DMS 273 treated with DMSO at 0.1 percent for 48 hours (cell line): ENCODE data around the gene RIPOR2.
"Not testable (repeated sequence)": the region's sequence is repeated elsewhere in the genome, so short reads cannot be mapped to it uniquely, and the experiment has no call there.

Source experiments
- DNase-seq: peaks from one replicate; lab custom pipeline; 2025; lab: John Stamatoyannopoulos, UW

The RIPOR2 gene

DNA sequence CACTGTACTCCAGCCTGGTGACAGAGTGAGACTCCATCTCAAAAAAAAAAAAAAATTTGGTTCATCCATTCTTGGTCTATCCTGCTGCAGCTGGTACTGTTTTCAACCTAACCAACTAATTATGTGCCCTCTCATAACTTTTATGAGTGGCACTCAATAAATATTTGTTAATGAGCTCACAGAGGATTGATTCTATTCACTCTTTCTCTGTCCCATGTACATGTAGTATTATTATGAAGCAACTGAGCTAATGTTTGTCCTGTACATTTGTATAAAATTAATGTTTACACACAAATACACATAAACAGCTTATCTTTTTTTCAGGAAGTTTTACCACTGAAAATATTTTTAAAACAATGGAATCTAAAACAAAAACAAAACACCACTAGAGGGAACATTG, 10.1 kb downstream of the RIPOR2 start:
- DNase-seq = no peak

- DNase-seq = no peak
Measured at GRCh38 chr6:24924580-24925356, 11.0 kb downstream of the RIPOR2 start.

GRCh38 chr6:24923885-24924401, 11.8 kb downstream of the RIPOR2 start:
- DNase-seq = no peak

DNA sequence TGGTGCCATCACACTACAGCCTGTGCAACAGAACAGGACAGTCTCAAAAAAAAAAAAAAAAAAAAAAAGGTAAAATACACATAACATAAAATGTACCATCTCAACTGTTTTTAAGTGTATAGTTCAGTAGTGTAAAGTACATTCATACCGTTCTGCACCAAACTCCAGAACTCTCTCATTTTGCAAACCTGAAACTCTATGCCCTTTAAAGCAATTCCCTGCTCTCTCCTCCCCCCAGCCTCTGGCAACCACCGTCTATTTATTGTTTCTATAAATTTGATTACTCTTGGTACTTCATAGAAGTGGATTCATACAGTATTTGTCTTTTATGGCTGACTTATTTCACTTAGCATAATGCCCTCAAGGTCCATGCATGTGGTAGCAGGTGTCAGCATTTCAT, 12.9 kb downstream of the RIPOR2 start:
- DNase-seq = no peak

DNA sequence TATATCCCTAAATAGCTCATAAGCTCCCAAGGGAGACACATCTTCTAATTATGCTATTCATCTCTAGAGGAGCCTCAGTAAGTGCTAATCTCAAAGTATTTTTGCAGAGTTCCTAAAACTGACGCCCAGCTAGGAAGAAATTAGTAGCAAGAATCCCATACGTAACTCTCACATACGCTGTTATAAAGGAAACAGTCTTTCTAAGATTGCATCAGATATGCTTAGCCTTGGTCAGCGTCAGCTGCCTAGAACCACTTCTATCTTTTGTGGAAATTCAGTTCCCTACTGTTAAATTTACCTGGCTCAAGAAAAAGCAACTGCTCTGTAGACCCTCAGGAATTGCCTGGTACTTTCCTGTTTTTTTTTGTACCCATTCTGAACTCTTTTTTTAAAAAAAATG, 13.6 kb downstream of the RIPOR2 start:
- DNase-seq = no peak

DNA sequence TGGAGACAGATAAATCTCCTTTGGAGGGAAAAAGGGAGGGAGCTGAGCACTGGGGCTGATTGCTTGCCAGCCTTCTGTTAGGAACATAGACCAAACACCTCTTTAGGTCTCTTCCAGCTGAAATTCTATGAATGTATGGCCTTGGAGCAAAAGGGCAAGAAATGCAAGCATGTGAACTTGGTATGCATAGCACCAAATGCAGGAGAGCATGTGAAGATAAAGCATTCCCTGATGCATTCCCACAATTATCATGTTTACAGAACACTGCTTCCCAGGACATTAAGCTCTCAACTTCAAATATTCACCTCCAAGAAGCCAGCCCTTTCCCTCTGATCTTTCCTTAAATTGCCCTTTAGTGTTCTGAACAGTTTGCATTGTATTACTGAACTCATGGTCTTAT, 15.6 kb downstream of the RIPOR2 start:
- DNase-seq = no peak

GRCh38 chr6:24919056-24919892, 16.5 kb downstream of the RIPOR2 start:
- DNase-seq = no peak

- no peak for DNase-seq
Measured at GRCh38 chr6:24918641-24919055, 17.1 kb downstream of the RIPOR2 start.

GRCh38 chr6:24916496-24916895, 19.3 kb downstream of the RIPOR2 start:
- DNase-seq = no peak

DNA sequence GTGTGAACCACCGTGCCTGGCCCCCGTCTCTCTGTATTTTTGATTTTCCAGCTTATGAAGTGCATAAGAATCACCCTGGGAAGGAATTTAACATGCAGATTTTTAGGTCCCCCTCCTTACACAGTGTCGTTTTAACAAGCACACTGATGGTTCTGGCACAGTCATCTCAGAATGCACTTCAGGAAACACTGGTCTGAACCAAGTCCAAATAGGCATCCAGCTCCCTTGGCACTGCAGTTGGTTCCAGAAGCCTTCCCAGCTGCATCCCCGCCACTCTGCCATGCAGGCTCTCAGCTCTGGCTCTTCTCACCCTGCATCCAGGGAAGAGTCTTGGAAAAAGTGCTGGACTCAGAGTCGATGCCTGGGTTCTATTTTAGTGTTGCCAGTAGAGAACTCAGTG, 20.1 kb downstream of the RIPOR2 start:
- DNase-seq = no peak

DNA sequence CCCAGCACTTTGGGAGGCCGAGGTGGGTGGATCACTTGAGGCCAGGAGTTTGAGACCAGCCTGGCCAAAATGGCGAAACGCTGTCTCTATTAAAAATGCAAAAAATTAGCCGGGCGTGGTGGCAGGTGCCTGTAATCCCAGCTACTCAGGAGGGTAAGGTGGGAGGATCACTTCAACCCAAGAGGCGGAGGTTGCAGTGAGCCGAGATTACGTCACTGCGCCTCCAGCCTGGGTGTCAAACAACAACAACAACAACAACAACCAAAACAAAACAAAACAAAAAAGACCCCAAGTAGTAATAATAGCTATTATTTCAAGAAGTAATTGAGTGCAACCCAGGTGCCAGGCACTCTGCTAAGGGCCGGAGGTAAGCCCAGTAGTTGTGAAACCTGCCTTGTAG, 21.7 kb downstream of the RIPOR2 start:
- not testable (repeated sequence) for DNase-seq

DNA sequence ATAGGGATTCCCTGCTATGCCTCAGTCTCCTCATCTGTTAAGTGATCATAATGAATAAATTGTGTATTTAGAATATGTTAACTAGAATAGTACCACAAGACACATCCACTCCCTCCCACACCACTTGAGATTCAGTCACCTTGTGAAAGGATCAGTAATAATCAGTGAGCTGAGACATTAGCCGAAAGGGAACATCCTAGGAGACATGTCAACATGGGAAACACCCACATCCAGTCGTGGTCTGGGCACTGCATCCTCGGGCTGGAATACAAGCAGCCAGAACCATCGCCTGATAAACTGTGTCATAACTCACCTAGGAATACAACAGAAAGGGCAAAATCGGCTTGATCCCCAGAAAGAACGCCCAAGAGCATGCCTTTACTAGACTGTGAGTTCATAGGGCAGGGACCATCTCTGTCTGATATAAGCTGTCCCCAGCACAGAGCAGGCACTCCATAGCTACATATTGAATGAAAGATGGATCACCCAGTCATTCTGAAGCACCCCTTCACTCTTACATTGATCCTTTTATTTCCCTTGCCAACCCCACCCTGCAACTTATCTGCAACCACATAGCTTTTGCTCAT, 23.9 kb downstream of the RIPOR2 start:
- DNase-seq = no peak

DNA sequence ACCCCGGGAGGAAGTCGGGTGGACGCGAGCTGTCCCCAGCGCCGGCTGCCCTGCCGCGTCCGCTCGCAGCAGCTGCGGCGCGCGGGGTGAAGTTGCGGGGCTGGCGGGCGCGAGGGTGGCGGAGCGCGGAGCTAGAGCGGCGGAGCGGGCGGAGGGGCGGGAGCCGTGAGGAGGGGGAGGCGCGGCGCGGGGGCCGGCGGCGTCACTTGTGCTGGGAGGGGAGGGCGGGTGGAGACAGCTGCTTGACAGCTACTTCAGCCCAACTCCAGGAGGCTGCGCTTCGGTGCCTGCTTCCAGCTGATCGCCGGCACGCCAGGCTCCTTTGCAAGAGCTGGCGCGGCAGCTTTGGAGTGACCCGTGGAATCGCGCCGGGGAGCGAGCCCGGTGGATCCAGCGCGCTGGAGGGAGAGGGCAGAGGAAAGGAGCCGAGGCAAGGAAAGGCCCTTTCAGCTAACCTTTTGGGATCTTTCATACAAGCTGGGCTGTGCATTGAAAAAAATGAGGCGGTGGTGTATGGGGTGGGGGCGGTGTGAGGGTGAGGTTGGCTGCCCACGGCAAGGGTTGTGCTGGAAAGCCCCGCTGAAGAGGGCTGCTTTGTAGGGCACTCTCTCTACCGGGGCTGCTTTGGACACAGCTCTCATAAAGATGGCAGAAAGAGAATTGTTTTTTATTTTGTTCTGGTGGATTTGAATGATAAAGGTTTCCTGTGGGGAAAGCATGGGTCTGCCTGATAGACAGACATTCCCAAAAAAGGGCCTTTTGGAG, 24.6 kb downstream of the RIPOR2 start:
- DNase-seq = no peak

DNA sequence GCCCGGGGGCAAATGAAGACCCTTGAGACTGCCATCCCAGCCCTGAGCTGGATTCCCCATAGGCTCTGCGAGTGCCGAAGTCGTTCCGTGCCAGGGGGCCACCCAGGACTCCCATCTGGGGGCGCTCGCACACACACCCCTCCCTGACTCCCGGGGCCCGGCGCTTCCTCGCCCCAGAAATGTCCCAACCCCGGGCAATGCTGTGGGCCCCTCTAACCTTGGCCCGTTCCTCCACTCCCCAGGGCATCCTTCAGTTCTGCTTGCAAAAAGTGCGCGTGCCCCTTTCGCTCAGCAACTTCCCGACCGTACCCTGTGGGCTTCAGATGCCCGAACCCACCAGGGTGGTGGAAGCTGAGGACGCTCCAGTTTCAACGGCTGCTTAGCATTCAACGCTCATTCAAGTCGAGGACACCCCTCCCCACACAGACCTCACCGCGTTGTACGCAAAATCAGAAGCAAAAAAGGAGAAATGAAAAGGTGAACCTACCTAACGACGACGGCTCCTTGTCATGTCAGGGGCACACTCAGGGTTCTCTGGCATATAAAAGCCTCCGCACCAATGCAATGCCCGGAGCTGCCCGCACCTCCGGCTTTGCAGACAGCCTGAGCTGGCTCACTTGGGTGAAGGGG, 25.3 kb downstream of the RIPOR2 start:
- no peak for DNase-seq

- no peak for DNase-seq
Measured at GRCh38 chr6:24909241-24910216, 26.2 kb downstream of the RIPOR2 start.

GRCh38 chr6:24908650-24909035, 27.1 kb downstream of the RIPOR2 start:
- no peak for DNase-seq

- no peak for DNase-seq
Measured at GRCh38 chr6:24907919-24908649, 27.7 kb downstream of the RIPOR2 start.

DNA sequence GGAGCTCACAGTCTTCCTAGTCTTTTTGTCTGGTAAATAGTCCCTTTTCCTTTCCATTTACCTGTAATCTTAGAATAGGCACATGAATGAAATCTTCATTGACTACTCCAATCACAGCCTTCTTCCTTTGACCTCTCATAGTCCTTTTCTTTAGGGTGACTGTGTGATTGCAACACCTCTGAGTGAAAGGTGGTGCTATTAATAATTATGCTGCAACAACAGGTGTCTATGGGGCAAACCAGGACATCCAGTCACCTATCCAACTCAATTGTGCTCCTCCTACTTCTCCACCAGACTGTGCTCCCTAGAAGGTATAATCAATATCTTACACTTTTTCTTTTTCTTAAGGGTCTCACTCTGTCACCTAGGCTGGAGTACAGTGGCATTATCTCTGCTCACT, 29.4 kb downstream of the RIPOR2 start:
- DNase-seq = no peak

DNA sequence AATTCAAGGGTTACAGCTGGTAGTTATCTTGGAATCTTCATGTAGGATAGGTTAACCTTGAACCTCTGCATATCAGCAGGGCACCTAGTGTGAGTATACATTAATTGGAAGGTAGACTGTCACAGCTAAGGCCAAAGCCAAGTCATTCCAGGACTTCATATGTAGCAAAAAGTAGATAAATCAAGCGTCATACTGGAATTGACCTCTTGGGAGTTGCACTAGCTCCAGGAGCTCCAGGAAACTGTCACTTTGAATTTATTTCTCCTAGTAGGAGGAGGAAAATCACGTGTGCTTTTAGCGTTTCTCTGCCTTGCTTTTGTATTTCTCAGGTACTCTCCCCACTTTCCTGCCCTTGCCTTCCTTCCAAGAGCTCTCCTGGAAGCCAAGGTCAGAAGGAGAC, 30.3 kb downstream of the RIPOR2 start:
- no peak for DNase-seq

DNA sequence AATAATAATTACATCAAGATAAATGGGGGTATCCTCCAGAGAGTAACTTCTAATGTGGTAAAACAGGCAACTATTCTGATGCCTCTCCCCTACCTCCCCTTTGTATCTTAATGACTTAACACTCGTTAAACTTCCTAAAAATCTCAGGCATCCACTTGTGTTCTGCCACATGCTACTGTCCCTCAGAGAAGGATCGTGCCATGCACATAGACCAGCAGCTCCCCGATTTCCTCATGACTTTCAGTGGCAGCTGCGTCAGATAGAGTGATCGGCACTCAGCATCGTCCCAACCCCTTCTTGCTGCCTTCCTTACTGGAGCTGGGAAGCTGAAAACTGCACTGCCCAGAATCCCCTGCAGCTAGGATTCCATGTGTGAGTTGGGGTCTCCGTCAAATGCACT, 32.1 kb downstream of the RIPOR2 start:
- no peak for DNase-seq
